ENCODE results near the gene SYNGR2. TPM values are rescaled to one million over a fixed set of nuclear protein-coding genes. Genes with fewer than 3 reads are reported as not detected.

The SYNGR2 gene
- polyA plus RNA-seq: 100 to 1,000 TPM; 113 to 230 (median 132) TPM

- no peaks in the 10 kb centered on the region for H3K36me3 Mint-ChIP-seq
- H3K27ac Mint-ChIP-seq: peak within 1 kb of the TSS in 3 of 6 donors; percentile 46 to 60 (median 49)
- peak within 1 kb of the TSS; percentile 53 to 78 (median 62) for H3K4me3 Mint-ChIP-seq
- DNase-seq: peak; percentile 82 to 87 (median 87)
- H3K27me3 Mint-ChIP-seq (ENCODE audit: low read depth in 3 of 3): no peaks in the 10 kb centered on the region
- H3K9me3 Mint-ChIP-seq: no peaks in the 10 kb centered on the region
- peaks cover 22 to 25% of the 10 kb centered on the region in 2 donors for H3K4me1 Mint-ChIP-seq
Observed at GRCh38 chr17:78168242-78168902, at the start of gene SYNGR2. TSS of gene SYNGR2 (plus strand) at chr17:78168581. CDS start at chr17:78168617, 36 bp downstream.

GRCh38 chr17:78118801-78119241 lies 49.6 kb upstream of the SYNGR2 start:
- peaks cover 58 to 61% of the 10 kb centered on the region in 2 donors for H3K4me1 Mint-ChIP-seq
- H3K27ac Mint-ChIP-seq: no peak overlapping the region

GRCh38 chr17:78120537-78120936 lies 47.8 kb upstream of the SYNGR2 start:
- H3K27me3 Mint-ChIP-seq (ENCODE audit: low read depth in 3 of 3): peaks cover 2 to 21% (median 21%) of the 10 kb centered on the region in 3 donors
- H3K27ac Mint-ChIP-seq: peak overlapping the region; percentile 71 to 96 (median 92)
- H3K4me3 Mint-ChIP-seq: peak overlapping the region; percentile 23 to 86 (median 48)
- no peak for DNase-seq
- H3K4me1 Mint-ChIP-seq: peaks cover 48 to 57% of the 10 kb centered on the region in 2 donors
- no peaks in the 10 kb centered on the region for H3K9me3 Mint-ChIP-seq
- H3K36me3 Mint-ChIP-seq: peaks cover 2 to 23% (median 8%) of the 10 kb centered on the region in 3 donors

More at GRCh38 chr17:78118801-78119241, 49.6 kb upstream of the SYNGR2 start:
- Mint-ChIP-seq H3K36me3 (peaks cover 8 to 33% (median 8%) of the 10 kb centered on the region in 3 donors), H3K27me3 (ENCODE audit: low read depth in 3 of 3) (peaks cover 4 to 33% (median 25%) of the 10 kb centered on the region in 3 donors), H3K9me3 (no peaks in the 10 kb centered on the region), H3K4me3 (no peak overlapping the region)
- DNase-seq: no peak

GRCh38 chr17:78120971-78121800 lies 47.2 kb upstream of the SYNGR2 start:
- Mint-ChIP-seq H3K27me3 (ENCODE audit: low read depth in 3 of 3) (peaks cover 2 to 21% (median 21%) of the 10 kb centered on the region in 3 donors), H3K4me1 (peaks cover 48 to 57% of the 10 kb centered on the region in 2 donors), H3K36me3 (peaks cover 2 to 23% (median 8%) of the 10 kb centered on the region in 3 donors), H3K27ac (peak overlapping the region; percentile 88 to 96 (median 95)), H3K4me3 (peak overlapping the region; percentile 67 to 86 (median 84)), H3K9me3 (no peaks in the 10 kb centered on the region)
- DNase-seq: peak; percentile 74 to 79 (median 77)

- H3K4me1 Mint-ChIP-seq: peaks cover 52 to 60% of the 10 kb centered on the region in 2 donors
- peaks cover 2 to 23% (median 8%) of the 10 kb centered on the region in 3 donors for H3K36me3 Mint-ChIP-seq
- DNase-seq: no peak
Observed at GRCh38 chr17:78121801-78122215, 46.6 kb upstream of the SYNGR2 start.

GRCh38 chr17:78122216-78122930 lies 46.0 kb upstream of the SYNGR2 start:
- H3K4me3 Mint-ChIP-seq: peak overlapping the region; percentile 67 to 86 (median 84)
- DNase-seq: peak in 2 of 3 donors; percentile 44 to 48
- peaks cover 5 to 27% (median 8%) of the 10 kb centered on the region in 3 donors for H3K36me3 Mint-ChIP-seq
- peak overlapping the region; percentile 88 to 96 (median 95) for H3K27ac Mint-ChIP-seq
- peaks cover 6 to 25% (median 22%) of the 10 kb centered on the region in 3 donors for H3K27me3 Mint-ChIP-seq (ENCODE audit: low read depth in 3 of 3)
- no peaks in the 10 kb centered on the region for H3K9me3 Mint-ChIP-seq
- peaks cover 58 to 62% of the 10 kb centered on the region in 2 donors for H3K4me1 Mint-ChIP-seq

More at GRCh38 chr17:78121801-78122215, 46.6 kb upstream of the SYNGR2 start:
- H3K27ac Mint-ChIP-seq: peak overlapping the region; percentile 88 to 96 (median 95)
- H3K4me3 Mint-ChIP-seq: peak overlapping the region; percentile 67 to 86 (median 84)
- H3K9me3 Mint-ChIP-seq: no peaks in the 10 kb centered on the region
- peaks cover 2 to 21% (median 20%) of the 10 kb centered on the region in 3 donors for H3K27me3 Mint-ChIP-seq (ENCODE audit: low read depth in 3 of 3)

- Mint-ChIP-seq H3K27me3 (ENCODE audit: low read depth in 3 of 3) (peaks cover 7 to 25% (median 22%) of the 10 kb centered on the region in 3 donors), H3K4me1 (peaks cover 53 to 57% of the 10 kb centered on the region in 2 donors), H3K27ac (peak overlapping the region; percentile 88 to 96 (median 95)), H3K9me3 (no peaks in the 10 kb centered on the region), H3K4me3 (peak overlapping the region; percentile 46 to 86 (median 69)), H3K36me3 (peaks cover 5 to 27% (median 7%) of the 10 kb centered on the region in 3 donors)
- DNase-seq: peak in 1 of 3 donors; percentile 51
Observed at GRCh38 chr17:78122931-78123249, 45.5 kb upstream of the SYNGR2 start.

GRCh38 chr17:78123258-78123929 lies 45.0 kb upstream of the SYNGR2 start:
- peak overlapping the region; percentile 46 to 86 (median 69) for H3K4me3 Mint-ChIP-seq
- peak overlapping the region; percentile 88 to 96 (median 95) for H3K27ac Mint-ChIP-seq
- H3K36me3 Mint-ChIP-seq: peaks cover 3 to 24% (median 5%) of the 10 kb centered on the region in 3 donors
- H3K27me3 Mint-ChIP-seq (ENCODE audit: low read depth in 3 of 3): peaks cover 7 to 25% (median 22%) of the 10 kb centered on the region in 3 donors
- H3K4me1 Mint-ChIP-seq: peaks cover 49 to 54% of the 10 kb centered on the region in 2 donors
- no peak for DNase-seq
- no peaks in the 10 kb centered on the region for H3K9me3 Mint-ChIP-seq

GRCh38 chr17:78124081-78124835 lies 44.1 kb upstream of the SYNGR2 start:
- Mint-ChIP-seq H3K4me1 (peaks cover 55 to 59% of the 10 kb centered on the region in 2 donors), H3K36me3 (peaks cover 3 to 24% (median 5%) of the 10 kb centered on the region in 3 donors), H3K27ac (peak overlapping the region; percentile 78 to 96 (median 88)), H3K4me3 (peak overlapping the region in 4 of 5 donors; percentile 40 to 86 (median 56)), H3K9me3 (no peaks in the 10 kb centered on the region), H3K27me3 (ENCODE audit: low read depth in 3 of 3) (peaks cover 11 to 32% (median 22%) of the 10 kb centered on the region in 3 donors)
- peak in 1 of 3 donors; percentile 34 for DNase-seq

GRCh38 chr17:78124836-78125137 lies 43.6 kb upstream of the SYNGR2 start:
- Mint-ChIP-seq H3K36me3 (peaks cover 3 to 24% (median 5%) of the 10 kb centered on the region in 3 donors), H3K4me1 (peaks cover 60 to 63% of the 10 kb centered on the region in 2 donors), H3K4me3 (peak overlapping the region in 1 of 5 donors; percentile 12), H3K27ac (peak overlapping the region in 1 of 6 donors; percentile 53), H3K27me3 (ENCODE audit: low read depth in 3 of 3) (peaks cover 11 to 34% (median 22%) of the 10 kb centered on the region in 3 donors), H3K9me3 (no peaks in the 10 kb centered on the region)
- no peak for DNase-seq

- Mint-ChIP-seq H3K27me3 (ENCODE audit: low read depth in 3 of 3) (peaks cover 11 to 36% (median 22%) of the 10 kb centered on the region in 3 donors), H3K36me3 (peaks cover 3 to 24% (median 5%) of the 10 kb centered on the region in 3 donors), H3K4me3 (peak overlapping the region in 3 of 5 donors; percentile 4 to 42 (median 9)), H3K9me3 (no peaks in the 10 kb centered on the region), H3K4me1 (peaks cover 64 to 67% of the 10 kb centered on the region in 2 donors), H3K27ac (peak overlapping the region in 2 of 6 donors; percentile 26 to 53)
- no peak for DNase-seq
Observed at GRCh38 chr17:78125138-78125913, 43.1 kb upstream of the SYNGR2 start.
